ENCODE data around the gene SPATA16.

GRCh38 chr3:172965256-172965655 is 175.8 kb downstream of the SPATA16 start:
- no peak for TF ChIP-seq POLR2A (IDR thresholded peaks at IDR 0.05)
- TF ChIP-seq CTCF (IDR thresholded peaks at IDR 0.05) = no peak

All from thyroid gland (tissue), 4 donors.